ENCODE data around the gene RALGPS1.

RALGPS1 gene

GRCh38 chr9:126904586-126904985 lies 10.0 kb upstream of the RALGPS1 start:
- Histone ChIP-seq H3K79me2 (ENCODE audit: low read length) (no peaks in the 10 kb centered on the region), H3K4me1 (ENCODE audit: low read length) (no peaks in the 10 kb centered on the region), H3K36me3 (replicated peaks; ENCODE audit: low read depth, low read length) (no peaks in the 10 kb centered on the region), H4K20me1 (ENCODE audit: insufficient read depth, low read length) (no peaks in the 10 kb centered on the region), H3K9me3 (ENCODE audit: insufficient read depth, low read length) (no peaks in the 10 kb centered on the region), H2AFZ (ENCODE audit: low read depth, low read length) (no peak overlapping the region), H3K9ac (ENCODE audit: low read length) (no peak overlapping the region), H3K4me2 (ENCODE audit: low read length) (no peak overlapping the region), H3K4me3 (ENCODE audit: low read length) (no peak overlapping the region), H3K27me3 (ENCODE audit: low read depth, low read length) (peaks cover 14% of the 10 kb centered on the region), H3K27ac (ENCODE audit: low read length) (no peak overlapping the region)
- TF ChIP-seq EZH2phosphoT487 (IDR thresholded peaks at IDR 0.05; ENCODE audit: low read depth), result no peak
- TF ChIP-seq, protein P1, sequence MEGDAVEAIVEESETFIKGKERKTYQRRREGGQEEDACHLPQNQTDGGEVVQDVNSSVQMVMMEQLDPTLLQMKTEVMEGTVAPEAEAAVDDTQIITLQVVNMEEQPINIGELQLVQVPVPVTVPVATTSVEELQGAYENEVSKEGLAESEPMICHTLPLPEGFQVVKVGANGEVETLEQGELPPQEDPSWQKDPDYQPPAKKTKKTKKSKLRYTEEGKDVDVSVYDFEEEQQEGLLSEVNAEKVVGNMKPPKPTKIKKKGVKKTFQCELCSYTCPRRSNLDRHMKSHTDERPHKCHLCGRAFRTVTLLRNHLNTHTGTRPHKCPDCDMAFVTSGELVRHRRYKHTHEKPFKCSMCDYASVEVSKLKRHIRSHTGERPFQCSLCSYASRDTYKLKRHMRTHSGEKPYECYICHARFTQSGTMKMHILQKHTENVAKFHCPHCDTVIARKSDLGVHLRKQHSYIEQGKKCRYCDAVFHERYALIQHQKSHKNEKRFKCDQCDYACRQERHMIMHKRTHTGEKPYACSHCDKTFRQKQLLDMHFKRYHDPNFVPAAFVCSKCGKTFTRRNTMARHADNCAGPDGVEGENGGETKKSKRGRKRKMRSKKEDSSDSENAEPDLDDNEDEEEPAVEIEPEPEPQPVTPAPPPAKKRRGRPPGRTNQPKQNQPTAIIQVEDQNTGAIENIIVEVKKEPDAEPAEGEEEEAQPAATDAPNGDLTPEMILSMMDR (IDR thresholded peaks at IDR 0.05; ENCODE audit: low read depth, low read length), result no peak

- H2AFZ ChIP-seq (ENCODE audit: low read depth, low read length), result no peak overlapping the region
- H3K27me3 ChIP-seq (ENCODE audit: low read depth, low read length), result peaks cover 14% of the 10 kb centered on the region
- H3K27ac ChIP-seq (ENCODE audit: low read length), result no peak overlapping the region
- H3K79me2 ChIP-seq (ENCODE audit: low read length), result no peaks in the 10 kb centered on the region
- no peaks in the 10 kb centered on the region for H3K9me3 ChIP-seq (ENCODE audit: insufficient read depth, low read length)
- H4K20me1 ChIP-seq (ENCODE audit: insufficient read depth, low read length), result no peaks in the 10 kb centered on the region
- no peaks in the 10 kb centered on the region for H3K36me3 ChIP-seq (replicated peaks; ENCODE audit: low read depth, low read length)
- no peak overlapping the region for H3K4me3 ChIP-seq (ENCODE audit: low read length)
- no peak overlapping the region for H3K4me2 ChIP-seq (ENCODE audit: low read length)
- TF ChIP-seq, protein P1 (IDR thresholded peaks at IDR 0.05; ENCODE audit: low read depth, low read length), result no peak
- no peak for TF ChIP-seq EZH2phosphoT487 (IDR thresholded peaks at IDR 0.05; ENCODE audit: low read depth)
- H3K4me1 ChIP-seq (ENCODE audit: low read length), result no peaks in the 10 kb centered on the region
- H3K9ac ChIP-seq (ENCODE audit: low read length), result no peak overlapping the region
These were observed 8.5 kb upstream of the RALGPS1 start for GRCh38 chr9:126906091-126906490.

- H3K9ac ChIP-seq (ENCODE audit: low read length), result no peak overlapping the region
- H2AFZ ChIP-seq (ENCODE audit: low read depth, low read length), result no peak overlapping the region
- H3K4me3 ChIP-seq (ENCODE audit: low read length), result no peak overlapping the region
- no peak overlapping the region for H3K27ac ChIP-seq (ENCODE audit: low read length)
- no peak overlapping the region for H3K4me2 ChIP-seq (ENCODE audit: low read length)
- no peaks in the 10 kb centered on the region for H3K79me2 ChIP-seq (ENCODE audit: low read length)
- no peaks in the 10 kb centered on the region for H3K4me1 ChIP-seq (ENCODE audit: low read length)
- TF ChIP-seq, protein P1 (IDR thresholded peaks at IDR 0.05; ENCODE audit: low read depth, low read length), result no peak
- TF ChIP-seq EZH2phosphoT487 (IDR thresholded peaks at IDR 0.05; ENCODE audit: low read depth), result no peak
- H3K9me3 ChIP-seq (ENCODE audit: insufficient read depth, low read length), result no peaks in the 10 kb centered on the region
- no peaks in the 10 kb centered on the region for H3K36me3 ChIP-seq (replicated peaks; ENCODE audit: low read depth, low read length)
- peaks cover 18% of the 10 kb centered on the region for H3K27me3 ChIP-seq (ENCODE audit: low read depth, low read length)
- no peaks in the 10 kb centered on the region for H4K20me1 ChIP-seq (ENCODE audit: insufficient read depth, low read length)
These were observed 7.5 kb upstream of the RALGPS1 start for GRCh38 chr9:126907058-126907457.

DNA sequence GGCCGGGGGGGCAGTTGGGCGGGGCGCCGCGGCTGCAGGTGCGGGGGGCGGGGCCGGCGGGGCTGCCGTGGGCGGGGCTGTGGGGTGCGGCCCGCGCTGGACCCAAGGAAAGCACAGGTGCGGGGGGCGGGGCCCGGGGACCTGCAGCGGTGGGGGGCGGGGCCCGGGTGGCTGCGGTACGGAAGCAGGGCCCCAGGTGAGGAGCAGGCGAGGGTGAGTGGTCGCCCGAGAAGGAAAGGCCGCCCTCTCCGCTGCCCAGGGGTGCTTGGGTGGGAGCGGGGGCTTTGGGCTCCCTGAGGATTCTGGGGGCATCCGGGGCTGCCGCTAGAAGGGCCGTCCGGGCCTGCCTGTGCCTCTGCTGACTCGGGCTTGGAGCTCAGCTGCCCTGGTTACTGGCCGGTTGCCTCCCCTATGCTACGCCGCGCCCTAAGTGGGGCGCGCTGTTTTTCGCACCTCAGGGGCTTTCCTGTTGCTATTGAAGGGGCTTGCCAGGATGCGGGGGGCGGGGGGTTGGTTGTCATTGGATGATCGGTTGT lies 767 bp downstream of the RALGPS1 start:
- H3K4me3 ChIP-seq (ENCODE audit: low read length), result peak overlapping the region; percentile 84
- 0 out of 2 replicates have a peak overlapping the region, but pooled peaks have one; percentile 27 for H2AFZ ChIP-seq (ENCODE audit: low read depth, low read length)
- no peaks in the 10 kb centered on the region for H3K79me2 ChIP-seq (ENCODE audit: low read length)
- H3K36me3 ChIP-seq (replicated peaks; ENCODE audit: low read depth, low read length), result no peaks in the 10 kb centered on the region
- peak overlapping the region; percentile 88 for H3K4me2 ChIP-seq (ENCODE audit: low read length)
- TF ChIP-seq EZH2phosphoT487 (IDR thresholded peaks at IDR 0.05; ENCODE audit: low read depth), result no peak
- H3K4me1 ChIP-seq (ENCODE audit: low read length), result peaks cover 5% of the 10 kb centered on the region; the same call in 1 of the 2 replicates
- peaks cover 17% of the 10 kb centered on the region; the same call in 1 of the 2 replicates for H3K27me3 ChIP-seq (ENCODE audit: low read depth, low read length)
- no peak overlapping the region for H3K9ac ChIP-seq (ENCODE audit: low read length)
- no peak overlapping the region for H3K27ac ChIP-seq (ENCODE audit: low read length)
- H3K9me3 ChIP-seq (ENCODE audit: insufficient read depth, low read length), result no peaks in the 10 kb centered on the region
- no peaks in the 10 kb centered on the region for H4K20me1 ChIP-seq (ENCODE audit: insufficient read depth, low read length)

Data from OCI-LY3 (cell line).